ENCODE measurements around the gene ADCY5.
"Not testable (repeated sequence)": the region's sequence is repeated elsewhere in the genome, so short reads cannot be mapped to it uniquely, and the experiment has no call there.

The ADCY5 gene

DNA sequence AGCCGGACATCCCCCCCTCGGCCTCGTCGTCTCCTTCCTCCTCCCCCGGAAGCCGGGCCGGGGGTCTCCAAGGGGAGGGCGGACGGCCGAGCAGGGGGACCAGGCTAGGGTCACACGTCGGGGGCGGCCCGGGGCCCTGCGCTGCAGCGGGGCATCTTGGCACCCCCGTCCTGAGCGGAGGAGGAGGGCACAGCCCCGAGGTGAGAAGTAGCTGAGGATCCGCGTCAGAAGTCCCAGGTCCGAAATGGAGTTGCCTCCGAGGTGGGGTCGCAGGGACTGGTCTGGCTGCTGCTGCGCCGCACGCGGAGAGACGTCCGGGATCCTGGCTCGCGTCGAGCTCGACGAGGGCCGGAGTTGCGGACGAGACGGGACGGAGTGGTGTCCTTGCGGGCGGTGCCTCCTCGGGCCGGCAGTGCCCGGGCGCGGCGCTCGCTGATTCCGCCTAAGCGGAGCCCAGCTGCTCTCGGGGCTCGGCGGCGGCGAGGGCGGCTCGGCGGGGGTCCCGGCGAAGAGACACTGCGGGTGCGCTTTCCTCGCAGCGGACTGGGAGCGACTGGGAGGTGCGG is at the start of gene ADCY5:
TSS of gene ADCY5 (minus strand) at position 555 of the 566 bp plus-strand sequence. CDS start at position 10, 545 bp downstream.
- DNase-seq = peak; percentile 57

DNA sequence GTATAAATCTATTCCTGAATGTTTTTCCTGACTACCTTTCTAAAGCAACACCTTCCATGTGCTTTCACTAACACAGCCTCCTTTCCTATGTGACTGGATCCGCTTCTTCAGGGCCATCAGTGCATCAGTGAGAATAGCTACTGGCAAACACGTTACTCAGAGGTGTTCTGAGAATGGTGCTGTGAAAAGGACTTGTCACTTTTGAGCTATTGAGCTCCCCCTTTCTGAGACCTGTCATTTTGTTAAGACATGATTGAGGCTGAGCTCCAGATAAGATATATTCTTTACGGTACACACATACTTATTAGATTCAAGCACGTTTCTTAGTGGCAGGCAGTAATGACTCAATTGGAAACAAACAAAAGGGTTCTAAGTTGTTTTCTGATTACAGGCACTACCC is 45.0 kb upstream of the ADCY5 start:
- DNase-seq = no peak

DNA sequence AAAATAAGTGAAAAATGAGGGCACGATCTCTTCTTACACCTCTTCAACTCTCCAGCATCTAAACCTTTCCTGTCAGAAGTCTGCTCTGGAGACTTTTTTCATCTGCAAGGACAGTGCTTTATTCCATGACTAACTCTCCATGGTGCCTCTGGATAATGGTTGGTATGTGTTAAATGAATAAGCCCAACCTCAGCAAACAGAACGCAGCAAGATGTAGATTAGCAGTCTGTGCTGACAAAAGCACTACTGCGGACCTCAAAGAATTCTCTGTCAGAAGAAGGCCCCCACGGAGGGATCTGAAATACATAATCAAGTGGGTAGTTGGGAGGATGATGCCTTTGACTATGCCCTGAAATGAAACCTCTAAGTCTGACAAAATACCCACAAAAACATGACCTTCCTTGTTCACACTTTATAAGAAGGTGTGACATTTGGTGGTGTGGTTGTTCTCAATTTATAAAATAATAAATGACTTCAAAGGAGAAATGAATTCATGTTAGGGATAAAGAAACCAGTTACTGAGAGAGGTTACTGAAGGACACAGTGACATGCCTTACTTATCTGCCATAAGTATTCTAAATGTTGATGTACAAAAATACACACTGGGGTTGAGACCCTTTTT is 43.2 kb upstream of the ADCY5 start:
- DNase-seq = no peak

DNA sequence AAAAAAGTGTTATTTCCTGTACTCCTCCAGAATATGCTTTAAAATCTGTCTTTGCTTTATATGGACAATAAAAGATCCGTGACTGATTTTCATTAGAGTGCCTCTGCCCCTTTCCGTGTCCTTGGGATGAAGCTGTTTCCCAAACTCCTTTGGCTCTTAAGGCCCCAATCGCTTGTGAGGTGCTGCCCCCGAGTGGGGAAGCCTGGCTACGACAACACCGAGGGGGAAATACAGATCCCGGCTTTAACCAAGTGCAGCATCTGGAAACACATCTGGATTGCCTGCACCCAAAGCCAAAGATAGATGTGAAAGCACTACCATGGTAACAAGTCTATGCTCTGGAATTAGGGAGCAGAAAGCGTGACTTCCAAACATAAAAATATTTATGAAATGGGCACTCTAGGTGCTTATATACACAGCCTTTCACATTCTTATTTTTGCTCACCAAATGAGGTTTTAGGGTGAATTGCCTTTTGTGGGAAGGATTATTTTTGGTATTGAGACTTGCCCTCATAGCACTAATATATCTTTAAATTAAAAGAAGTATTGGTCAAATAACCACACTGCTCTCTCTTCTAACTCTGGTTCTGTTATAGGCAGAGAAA is 40.6 kb upstream of the ADCY5 start:
- DNase-seq = peak; percentile 75

DNA sequence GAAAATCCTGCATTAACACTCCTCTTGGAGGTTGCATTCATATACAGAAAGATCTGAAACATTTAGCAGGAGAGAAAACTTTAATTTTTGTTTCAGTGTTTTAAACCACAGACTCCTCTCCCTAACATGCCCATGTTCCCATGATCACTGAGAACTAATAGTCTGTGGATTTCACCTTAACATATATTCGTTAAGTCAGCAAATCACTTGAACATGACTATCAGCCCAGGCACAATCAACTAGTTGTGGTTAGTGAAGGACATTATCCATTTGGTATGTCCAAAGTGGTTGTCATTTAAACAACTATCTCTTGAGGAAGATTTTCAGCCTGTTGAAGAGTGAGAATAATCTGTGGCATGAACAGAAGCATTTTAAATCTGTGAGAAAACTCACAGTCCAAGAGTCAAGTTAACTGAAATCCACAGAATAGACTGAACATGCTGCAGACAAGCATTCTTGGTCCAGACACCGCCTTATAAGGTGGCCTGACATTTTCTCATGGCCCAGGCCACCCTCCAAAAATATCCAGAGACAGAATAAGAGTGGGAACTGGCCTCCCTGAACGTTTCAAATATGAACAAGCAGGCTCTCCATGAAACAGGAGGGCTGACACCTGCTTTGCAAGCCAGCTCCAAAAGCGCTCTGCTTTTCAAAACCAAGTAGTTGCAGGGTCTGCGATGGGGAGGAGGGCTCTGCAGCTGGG is 39.9 kb upstream of the ADCY5 start:
- DNase-seq = no peak

DNA sequence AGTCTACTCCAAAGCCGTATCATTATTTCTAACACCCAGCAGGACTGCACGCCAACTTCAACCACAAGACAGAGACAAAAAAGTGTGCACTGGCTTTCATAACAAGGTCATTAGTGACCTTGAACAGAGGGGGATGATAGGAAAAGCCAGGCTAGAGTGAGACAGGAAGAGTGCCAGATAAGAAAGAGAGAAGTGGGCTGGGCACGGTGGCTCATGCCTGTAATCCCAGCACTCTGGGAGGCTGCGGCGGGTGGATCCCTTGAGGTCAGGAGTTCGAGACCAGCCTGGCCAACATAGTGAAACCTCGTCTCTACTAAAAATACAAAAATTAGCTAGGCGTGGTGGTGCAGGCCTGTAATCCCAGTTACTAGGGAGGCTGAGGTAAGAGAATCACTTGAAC is 38.2 kb upstream of the ADCY5 start:
- not testable (repeated sequence) for DNase-seq

DNA sequence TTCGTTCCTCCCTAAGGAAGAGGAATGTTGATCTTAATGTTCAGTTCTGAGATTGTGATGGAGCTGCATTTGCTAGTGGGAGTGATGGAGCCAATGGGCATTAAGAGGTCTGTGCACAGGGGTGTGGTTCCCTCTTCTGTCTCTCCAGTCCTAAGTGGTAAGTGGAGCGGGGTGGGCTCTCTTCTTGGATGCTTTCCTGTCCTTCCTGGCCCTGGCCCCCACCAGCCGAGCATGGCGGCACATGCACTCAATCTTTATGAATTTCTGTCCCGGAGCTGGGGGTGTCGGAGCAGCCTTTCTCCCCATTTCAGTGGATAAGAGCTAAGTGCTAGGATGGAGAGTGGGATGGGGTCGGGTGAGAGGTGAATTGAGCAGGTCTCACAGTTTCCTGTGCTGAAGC is 37.6 kb upstream of the ADCY5 start:
- DNase-seq = no peak

DNA sequence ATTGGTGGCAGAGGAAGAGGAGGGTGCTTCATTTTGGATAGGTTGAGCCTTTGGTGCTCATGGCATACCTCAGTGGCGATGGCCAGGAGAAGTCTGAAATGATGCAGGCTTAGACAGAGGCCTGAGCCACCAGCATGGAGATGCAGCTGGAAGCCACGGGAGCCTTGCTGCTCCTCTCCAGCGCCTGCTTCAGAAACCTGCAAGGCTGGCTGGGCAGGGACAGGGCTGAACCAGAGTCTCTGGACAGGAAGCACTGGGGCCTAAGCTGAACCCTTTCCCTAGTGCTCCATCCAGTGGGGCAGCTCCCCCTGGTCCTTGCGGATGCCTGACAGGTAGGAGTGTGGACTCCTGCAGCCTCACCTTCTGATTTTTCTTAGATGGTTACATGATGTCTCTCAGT is 36.7 kb upstream of the ADCY5 start:
- no peak for DNase-seq

DNA sequence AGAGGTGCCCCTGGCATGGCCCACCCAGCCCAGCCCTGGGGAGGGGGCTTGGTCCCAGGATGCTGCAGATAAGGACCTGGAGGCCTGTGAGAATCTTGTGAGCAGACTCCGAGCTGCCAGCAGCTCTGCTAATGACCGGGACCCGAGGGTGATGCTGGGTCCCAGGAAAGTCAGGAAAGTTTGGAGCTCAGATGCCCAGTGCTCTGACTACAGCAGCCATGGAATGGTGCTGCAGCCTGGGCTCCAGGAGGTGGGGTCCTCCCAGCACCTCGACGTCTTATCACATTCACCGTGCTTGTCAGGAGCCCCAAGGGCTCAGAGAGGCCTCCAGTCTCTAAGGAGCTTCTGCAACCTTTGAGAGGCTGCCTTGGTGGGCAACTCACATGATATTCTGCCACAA is 34.3 kb upstream of the ADCY5 start:
- no peak for DNase-seq

DNA sequence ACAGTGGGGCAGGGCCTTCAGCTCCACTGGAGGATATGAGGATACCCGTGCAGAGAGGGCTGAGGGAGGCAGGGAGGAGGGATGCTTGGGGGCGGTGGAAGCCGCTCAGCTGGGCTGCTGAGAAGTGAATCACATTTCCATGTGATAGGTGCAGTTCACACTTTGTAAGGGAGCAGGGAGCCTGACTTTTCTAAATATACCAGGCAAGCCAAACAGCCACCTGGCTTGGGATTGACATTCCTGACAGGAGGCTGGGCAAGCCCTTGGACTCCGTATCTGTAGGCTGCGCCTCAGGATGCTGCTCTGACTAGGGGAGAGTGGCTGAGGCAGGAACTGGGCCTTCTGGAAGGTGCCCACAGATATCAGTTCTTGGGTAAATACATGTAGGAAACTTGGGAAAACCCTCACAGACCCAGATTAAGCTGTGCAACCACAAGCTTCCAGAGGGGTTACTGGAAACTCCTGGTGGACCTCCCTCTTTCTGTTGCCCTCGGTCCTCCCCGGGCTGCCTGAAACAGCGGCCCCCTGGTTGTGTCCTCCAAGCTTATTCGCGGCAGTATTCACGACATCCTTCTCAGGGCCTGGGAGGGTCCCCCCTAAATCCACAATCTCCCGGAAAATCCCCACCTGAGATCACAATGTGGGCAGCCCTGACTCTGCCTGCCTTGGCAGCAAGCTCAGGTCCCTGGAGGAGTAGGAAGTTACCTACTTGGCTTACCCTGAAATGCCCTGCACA is 33.0 kb upstream of the ADCY5 start:
- no peak for DNase-seq

DNA sequence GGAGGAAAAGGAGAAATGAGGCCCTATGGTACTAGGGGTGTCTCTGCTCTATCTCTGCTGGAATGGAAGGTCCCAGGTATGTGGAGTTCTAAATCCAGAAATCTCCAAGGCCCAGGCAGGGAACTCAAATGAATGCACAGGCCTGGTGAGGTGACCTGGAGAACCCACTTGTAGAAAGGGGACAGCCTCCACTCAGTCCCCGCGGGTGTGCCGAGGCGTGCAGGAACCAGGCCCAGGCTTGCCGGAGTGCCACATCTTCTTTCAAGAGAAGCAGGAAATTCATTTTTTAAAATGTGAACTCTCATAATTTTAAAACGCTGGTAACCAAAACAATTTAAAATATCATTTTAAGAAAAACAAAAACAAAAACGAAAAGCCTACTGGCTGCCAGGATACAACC is 32.2 kb upstream of the ADCY5 start:
- DNase-seq = no peak

DNA sequence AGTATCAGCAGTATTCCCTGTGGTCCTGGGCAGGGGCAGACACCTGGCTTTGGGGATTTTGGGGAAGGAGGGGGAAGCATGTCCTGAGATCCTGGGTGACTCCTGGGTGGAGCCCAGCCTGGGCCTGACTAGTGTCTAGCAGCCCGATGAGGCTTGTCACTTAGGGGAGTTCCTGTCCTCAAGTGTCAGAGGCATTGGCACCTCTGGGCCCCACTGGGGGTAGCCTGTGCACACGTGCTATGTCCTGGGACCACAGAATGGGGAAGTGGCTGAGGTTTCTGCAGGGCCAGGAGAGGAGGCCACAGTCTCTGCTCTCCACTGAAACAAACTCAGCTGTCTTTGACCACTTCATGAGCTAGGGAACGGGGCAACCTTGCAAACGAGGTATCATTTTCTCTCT is 31.5 kb upstream of the ADCY5 start:
- DNase-seq = no peak

DNA sequence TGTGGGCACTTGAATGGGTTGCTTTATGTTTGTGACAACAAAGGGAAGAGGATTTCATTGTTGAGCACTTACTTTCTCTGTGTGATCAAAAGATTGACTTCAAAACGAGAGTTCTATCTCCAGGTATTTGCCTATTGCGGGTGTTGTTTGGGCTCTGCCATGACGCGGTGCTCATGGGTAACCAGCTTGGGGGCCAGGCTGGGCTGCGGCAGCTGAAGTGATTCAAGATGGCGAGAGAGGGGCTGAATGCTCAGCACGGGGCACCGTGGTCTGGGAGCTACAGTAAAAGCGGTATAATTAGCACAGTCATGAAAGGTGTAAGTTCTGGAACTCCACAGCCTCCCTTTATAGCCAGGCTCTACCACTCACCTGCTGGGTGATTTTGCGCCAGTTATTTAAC is 31.0 kb upstream of the ADCY5 start:
- no peak for DNase-seq

DNA sequence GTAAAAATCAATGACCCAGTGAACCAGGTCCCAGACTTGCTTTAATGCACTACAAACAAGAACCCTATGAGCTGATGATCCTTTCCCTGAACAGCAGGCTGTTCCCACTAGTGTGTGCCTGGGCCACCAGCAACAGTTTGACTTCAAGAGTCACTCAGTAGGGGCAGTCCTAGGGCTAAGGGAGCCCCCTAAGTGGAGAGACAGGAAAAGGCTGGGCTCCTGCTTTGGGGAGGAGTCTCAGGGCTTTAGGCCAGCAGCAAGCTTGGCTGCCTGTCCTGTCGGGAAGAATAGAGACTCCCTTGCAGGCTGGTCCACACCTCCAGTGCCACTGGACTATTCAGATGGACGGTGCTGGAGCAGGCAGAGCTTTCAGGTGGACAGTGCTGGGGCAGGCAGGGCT is 29.4 kb upstream of the ADCY5 start:
- DNase-seq = no peak

DNA sequence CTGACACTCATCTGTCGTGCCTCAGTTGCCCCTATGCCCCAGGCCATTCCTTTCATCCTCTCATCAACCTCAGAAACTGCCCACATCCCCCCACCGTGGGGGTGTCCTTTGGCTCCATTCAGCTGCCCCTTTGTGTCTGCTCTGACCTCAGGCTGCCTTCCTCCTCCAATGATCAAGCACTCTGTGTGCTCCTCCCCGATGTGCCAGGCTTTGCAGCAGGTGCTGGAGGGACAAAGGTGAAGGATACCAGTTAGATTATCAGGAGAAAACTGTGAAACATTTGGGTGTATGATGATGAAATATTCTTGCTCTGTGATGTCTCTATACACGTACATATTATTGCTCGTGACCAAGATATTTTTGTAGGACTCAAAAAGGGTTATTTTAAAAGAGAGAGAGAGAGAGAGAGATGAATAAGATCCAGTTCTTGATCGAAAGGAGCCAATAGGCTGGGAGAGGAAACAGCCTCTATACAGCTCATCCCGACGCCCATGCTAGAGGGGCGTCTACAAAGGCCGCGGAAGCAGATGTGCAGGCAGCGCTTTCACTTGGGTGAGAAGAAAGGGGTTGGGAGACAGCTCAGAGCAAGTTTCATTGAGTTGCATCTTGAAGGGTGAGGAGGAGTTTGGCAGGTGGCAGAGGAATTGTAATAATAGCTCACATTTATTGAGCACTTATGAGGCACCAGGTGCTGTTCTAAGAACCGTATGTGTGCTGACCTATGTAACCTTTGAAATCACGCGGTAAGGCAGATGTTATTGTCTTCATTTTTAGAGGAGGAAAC is 28.3 kb upstream of the ADCY5 start:
- DNase-seq = no peak

DNA sequence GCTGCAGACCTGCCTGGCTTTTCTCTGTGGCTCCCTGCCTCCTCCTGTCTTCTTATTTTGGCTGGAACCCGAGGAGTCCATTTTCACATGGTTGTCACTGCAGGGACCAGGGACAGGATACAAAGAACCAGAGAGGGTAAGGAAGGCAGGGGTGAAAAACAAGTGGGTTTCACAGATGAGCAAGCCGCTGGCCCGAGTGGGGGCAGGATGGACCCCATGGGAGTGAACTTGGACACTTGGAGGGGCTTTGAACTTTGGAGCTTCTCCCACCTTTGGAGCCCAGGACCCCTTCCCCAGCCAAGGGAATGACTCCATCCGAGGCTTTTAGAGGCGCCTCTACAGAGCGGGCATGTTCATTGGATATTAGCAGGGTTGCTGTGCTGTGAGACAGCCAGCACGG is 26.9 kb upstream of the ADCY5 start:
- DNase-seq = no peak

DNA sequence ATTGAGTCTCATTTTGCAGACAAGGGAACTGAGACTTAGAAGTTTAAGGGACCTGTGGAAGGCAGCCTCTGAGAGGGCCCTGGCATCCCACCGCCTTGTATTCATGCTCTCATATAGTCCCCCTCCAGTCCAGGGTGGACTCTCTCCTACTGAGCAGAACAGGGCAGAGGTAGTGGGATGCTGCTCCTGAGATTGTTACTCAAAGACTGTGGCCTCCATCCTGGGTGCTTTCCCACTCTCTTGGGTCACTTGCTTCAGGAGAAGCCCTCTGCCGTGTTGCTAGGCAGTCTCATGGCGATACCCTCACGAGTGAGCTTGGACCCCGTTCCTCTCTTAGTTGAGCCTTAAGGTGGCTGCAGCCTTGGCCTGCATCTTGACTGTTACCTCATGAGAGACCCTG is 22.2 kb upstream of the ADCY5 start:
- no peak for DNase-seq

DNA sequence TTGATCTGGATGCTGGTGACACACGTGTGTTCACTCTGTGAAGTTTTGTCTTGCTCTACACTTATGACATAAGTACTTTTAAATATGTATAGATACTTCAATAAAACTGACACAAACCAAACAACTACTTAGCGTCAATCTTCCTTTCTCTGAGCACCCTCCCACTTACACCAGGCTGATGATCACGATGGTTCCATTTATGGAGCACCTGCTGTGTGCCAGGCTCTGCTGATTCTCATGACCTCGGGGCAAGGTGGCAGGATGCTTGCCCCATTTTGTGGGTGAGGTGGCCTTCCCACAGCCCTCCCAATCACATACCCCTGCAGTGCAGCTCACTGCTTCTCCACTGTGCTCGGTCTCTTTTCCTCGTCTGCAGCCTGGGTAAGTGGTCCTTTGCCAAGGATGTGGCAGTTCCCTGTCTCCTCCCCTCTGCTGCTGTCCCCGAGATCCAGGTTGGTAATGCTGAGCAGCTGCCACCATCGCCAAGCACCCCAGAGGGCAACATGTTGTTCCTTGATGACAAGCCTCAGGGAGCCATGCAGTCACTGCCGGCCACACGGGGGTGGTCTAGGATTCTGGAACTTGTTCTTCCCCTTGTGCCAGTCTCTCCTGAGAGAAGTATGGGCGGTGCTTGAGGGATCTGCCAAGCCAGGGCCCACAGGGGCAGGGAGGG is 20.6 kb upstream of the ADCY5 start:
- DNase-seq = no peak

DNA sequence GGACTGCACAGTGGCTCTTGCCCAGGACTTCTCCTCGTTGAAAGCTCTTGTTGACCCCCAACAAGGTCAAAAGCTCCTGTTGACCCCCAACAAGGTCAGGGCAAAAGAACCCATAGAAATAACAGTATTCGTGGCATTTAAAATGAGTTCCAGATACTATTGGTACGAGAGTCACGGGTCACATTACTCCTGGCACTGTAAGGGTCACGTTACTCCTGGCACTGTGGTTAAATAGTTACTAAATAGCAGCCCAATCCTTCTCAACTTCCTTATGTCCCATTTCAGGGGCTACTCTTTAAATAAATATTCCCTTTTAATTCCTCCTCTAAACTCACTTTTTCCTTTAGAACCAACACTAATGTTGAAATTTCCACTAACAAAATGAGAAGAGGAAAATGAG is 18.2 kb upstream of the ADCY5 start:
- no peak for DNase-seq

DNA sequence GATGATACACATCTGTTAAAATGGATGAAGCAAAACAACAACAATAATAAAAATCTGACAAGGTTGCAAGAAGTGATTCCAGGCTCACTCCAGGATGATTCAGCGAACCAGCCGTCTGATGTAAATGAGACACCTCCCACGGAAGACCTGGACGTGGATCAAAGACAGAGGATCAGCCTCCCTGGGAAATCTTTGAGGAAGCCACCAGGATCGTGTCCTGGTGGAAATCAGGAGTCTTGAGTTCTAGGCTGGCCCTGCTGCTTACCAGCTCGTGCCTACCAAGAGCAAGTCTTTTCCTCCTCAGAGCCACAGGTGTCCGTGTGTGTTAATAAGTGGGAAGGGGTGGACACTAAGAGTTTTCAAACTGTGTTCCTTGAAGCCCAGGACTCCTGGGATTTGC is 15.3 kb upstream of the ADCY5 start:
- no peak for DNase-seq

DNA sequence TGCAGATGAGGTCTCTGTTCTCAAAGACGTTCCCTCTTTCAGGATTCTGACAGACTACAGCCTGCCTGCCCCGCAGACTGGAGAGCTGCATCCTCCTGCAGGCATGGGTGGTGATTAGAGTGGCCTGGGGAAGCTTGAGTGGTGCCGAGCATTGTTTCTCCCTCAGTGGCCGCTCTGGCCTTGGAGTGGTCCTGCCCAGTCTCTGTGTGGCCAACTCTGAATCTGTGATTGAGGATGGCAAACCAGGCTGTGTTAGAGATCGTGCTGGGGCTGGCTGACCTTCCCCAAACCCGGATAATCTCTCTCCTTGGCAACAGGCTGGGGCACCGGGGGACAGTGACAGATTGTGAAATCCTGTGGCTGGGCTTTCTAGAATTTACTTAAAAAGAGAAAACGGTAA is 11.0 kb upstream of the ADCY5 start:
- no peak for DNase-seq

DNA sequence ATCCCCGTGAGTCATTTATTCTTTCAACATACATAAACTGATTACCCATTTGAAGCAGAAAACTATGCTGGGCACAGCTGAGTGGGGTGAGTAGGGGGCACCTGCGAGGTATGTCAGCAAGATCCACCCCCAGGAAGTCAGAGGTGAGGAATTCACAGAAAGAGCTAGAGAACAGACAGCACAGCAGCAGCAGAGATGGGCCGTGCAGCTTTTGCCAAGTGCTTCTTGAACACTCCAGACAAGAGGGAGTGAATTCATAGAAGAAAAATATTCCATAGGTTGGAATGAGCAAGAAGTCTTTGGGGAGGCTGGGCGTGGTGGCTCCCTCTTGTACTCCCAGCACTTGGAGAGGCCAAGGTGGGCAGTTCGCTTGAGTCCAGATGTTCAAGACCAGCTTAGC is 9.4 kb upstream of the ADCY5 start:
- DNase-seq = no peak
